ENCODE data around the gene ABCB8. TPM values are rescaled to one million over a fixed set of nuclear protein-coding genes. Genes with fewer than 3 reads are reported as not detected.
A peak's percentile ranks its signal among the peaks of the same experiment; 100 is the strongest.

ABCB8 gene
- total and polyA plus RNA-seq, 2 of the 8 experiments (the other 6 are each of a cell fraction or from before 2014, with no cell fraction given) = 17.7 to 27.0 TPM

- TF ChIP-seq RBBP5 (IDR thresholded peaks at IDR 0.05; ENCODE audit: borderline replicate concordance, low read depth, low read length) (no peak), TEAD4 (IDR thresholded peaks at IDR 0.05; ENCODE audit: low read depth, low read length) (no peak), BRCA1 (IDR thresholded peaks at IDR 0.05; ENCODE audit: low read depth, low read length) (no peak), EZH2 (IDR thresholded peaks at IDR 0.05; ENCODE audit: low read depth, low read length, severe bottlenecking) (no peak), RAD21 (IDR thresholded peaks at IDR 0.05 in 1 of 2, conservative IDR thresholded peaks at IDR 0.05 in 1 of 2; ENCODE audit: low read depth in 2 of 2, low read length in 2 of 2) (peak; percentile 68 to 80), YY1 (IDR thresholded peaks at IDR 0.05; ENCODE audit: low read depth, low read length) (0 out of 2 replicates have a peak, but pooled peaks have one; percentile 24), NRF1 (IDR thresholded peaks at IDR 0.05; ENCODE audit: low read depth, low read length) (no peak), ASH2L (IDR thresholded peaks at IDR 0.05; ENCODE audit: low read length) (no peak), ATF2 (IDR thresholded peaks at IDR 0.05; ENCODE audit: low read length) (no peak)
Observed at GRCh38 chr7:150980663-150981062, 47.6 kb upstream of the ABCB8 start (continued).
